ENCODE measurements around the gene OR1J1.

DNA sequence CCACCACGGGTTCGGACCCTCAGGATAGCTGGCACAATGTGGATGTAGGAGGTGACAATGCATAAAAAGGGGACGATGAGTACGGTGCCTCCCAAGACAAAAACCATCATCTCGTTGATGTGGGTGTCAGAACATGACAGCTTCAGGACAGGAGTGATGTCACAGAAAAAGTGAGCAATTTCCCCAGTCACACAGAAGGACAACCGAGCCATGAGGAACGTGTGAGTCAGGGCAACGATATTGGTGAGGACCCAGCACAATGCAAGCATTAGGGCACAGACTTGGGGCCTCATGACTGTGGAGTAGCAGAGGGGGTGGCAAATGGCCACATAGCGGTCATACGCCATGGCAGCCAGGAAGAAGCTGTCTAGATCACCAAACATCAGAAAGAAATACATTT lies 48.9 kb upstream of the OR1J1 start:
- TF ChIP-seq, protein P1, sequence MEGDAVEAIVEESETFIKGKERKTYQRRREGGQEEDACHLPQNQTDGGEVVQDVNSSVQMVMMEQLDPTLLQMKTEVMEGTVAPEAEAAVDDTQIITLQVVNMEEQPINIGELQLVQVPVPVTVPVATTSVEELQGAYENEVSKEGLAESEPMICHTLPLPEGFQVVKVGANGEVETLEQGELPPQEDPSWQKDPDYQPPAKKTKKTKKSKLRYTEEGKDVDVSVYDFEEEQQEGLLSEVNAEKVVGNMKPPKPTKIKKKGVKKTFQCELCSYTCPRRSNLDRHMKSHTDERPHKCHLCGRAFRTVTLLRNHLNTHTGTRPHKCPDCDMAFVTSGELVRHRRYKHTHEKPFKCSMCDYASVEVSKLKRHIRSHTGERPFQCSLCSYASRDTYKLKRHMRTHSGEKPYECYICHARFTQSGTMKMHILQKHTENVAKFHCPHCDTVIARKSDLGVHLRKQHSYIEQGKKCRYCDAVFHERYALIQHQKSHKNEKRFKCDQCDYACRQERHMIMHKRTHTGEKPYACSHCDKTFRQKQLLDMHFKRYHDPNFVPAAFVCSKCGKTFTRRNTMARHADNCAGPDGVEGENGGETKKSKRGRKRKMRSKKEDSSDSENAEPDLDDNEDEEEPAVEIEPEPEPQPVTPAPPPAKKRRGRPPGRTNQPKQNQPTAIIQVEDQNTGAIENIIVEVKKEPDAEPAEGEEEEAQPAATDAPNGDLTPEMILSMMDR (IDR thresholded peaks at IDR 0.05): no peak
- no peak for TF ChIP-seq POLR2A (IDR thresholded peaks at IDR 0.05)
